ENCODE data around the gene CRKL.

DNA sequence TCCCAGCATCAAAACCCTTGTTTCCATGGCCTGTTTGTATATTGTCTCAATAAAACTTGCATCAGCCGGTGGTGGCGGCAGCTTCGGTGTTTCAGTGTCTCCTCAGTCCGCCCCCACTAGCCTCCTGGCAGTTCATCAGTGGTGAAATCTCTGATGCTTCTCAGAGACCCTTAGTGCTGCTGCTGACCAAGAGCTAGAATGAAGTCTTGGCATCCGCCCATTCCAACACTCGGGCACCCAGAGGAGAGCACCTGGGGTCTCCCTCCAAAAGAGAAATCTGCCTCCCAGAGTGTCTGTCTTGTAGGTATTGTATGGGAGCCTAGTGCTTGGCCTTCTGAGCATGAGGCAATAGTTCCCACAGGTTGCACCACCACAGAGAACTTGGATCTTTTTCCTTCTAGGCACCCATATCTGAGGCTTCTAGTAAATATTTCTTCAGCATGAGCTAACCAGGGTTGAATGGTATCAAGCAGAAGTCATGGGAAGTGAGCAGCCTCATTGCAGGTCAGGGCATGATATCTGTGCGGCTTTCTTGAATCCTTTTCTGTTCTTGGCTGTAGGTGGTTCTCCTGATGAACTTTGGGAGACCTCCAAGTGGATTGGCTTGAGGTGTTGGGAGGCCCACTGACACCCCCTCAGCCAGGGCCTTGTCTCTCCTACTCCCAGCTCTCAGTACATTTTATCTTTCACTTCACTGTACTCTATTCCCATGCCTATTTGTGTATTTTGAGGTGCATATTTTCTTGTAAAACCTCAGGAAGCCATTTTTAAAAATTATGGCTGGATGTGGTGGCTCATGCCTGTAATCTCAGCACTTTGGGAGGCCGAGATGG is 36.7 kb downstream of the CRKL start:
- TF ChIP-seq, protein P1, sequence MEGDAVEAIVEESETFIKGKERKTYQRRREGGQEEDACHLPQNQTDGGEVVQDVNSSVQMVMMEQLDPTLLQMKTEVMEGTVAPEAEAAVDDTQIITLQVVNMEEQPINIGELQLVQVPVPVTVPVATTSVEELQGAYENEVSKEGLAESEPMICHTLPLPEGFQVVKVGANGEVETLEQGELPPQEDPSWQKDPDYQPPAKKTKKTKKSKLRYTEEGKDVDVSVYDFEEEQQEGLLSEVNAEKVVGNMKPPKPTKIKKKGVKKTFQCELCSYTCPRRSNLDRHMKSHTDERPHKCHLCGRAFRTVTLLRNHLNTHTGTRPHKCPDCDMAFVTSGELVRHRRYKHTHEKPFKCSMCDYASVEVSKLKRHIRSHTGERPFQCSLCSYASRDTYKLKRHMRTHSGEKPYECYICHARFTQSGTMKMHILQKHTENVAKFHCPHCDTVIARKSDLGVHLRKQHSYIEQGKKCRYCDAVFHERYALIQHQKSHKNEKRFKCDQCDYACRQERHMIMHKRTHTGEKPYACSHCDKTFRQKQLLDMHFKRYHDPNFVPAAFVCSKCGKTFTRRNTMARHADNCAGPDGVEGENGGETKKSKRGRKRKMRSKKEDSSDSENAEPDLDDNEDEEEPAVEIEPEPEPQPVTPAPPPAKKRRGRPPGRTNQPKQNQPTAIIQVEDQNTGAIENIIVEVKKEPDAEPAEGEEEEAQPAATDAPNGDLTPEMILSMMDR (IDR thresholded peaks at IDR 0.05; ENCODE audit: low read depth, low read length), result no peak
- TF ChIP-seq POLR2A (IDR thresholded peaks at IDR 0.05; ENCODE audit: extremely low read depth, insufficient read length), result no peak

Data from NB4 (cell line).